ENCODE data around the gene TRIM46. TPM values are rescaled to one million over a fixed set of nuclear protein-coding genes. Genes with fewer than 3 reads are reported as not detected.

Gene TRIM46
- total RNA-seq, 1 experiment from 2014 or later: 3.8 TPM

- no peak overlapping the region for H3K27ac ChIP-seq (ENCODE audit: low read depth, low read length)
- H3K27me3 ChIP-seq (ENCODE audit: insufficient read depth, low read length): no peaks in the 10 kb centered on the region
- ChIA-PET POLR2A (interaction anchor here (0.8 kb wide), 1 partner anchor 10 kb away, joined by 3 read pairs; no protein-coding TSS in a partner anchor), RAD21 (ENCODE audit: low non-redundant PET in 1 of 2, low total read pairs in 2 of 2, uncharacterized antibody in 2 of 2, unreplicated experiment in 2 of 2) (no interaction called here), CTCF (no interaction called here)
- no peak overlapping the region for H3K4me2 ChIP-seq (ENCODE audit: low read length)
- TF ChIP-seq, protein P1, sequence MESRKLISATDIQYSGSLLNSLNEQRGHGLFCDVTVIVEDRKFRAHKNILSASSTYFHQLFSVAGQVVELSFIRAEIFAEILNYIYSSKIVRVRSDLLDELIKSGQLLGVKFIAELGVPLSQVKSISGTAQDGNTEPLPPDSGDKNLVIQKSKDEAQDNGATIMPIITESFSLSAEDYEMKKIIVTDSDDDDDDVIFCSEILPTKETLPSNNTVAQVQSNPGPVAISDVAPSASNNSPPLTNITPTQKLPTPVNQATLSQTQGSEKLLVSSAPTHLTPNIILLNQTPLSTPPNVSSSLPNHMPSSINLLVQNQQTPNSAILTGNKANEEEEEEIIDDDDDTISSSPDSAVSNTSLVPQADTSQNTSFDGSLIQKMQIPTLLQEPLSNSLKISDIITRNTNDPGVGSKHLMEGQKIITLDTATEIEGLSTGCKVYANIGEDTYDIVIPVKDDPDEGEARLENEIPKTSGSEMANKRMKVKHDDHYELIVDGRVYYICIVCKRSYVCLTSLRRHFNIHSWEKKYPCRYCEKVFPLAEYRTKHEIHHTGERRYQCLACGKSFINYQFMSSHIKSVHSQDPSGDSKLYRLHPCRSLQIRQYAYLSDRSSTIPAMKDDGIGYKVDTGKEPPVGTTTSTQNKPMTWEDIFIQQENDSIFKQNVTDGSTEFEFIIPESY (IDR thresholded peaks at IDR 0.05; ENCODE audit: extremely low read depth, insufficient replicate concordance, low read length): no peak
- TF ChIP-seq ZFX (IDR thresholded peaks at IDR 0.05) (no peak), ATF3 (IDR thresholded peaks at IDR 0.05) (no peak), POLR2A (IDR thresholded peaks at IDR 0.05; ENCODE audit: borderline replicate concordance, extremely low read depth, insufficient read depth, insufficient read length) (no peak), JUND (IDR thresholded peaks at IDR 0.05) (no peak), EGR1 (IDR thresholded peaks at IDR 0.05; ENCODE audit: low read depth) (no peak), REST (IDR thresholded peaks at IDR 0.05; ENCODE audit: low read depth) (no peak), RAD21 (IDR thresholded peaks at IDR 0.05; ENCODE audit: low read depth) (no peak), YY1 (IDR thresholded peaks at IDR 0.05; ENCODE audit: extremely low read depth, insufficient replicate concordance, low read depth, low read length) (no peak), EZH2phosphoT487 (IDR thresholded peaks at IDR 0.05; ENCODE audit: borderline replicate concordance) (no peak), ZNF274 (IDR thresholded peaks at IDR 0.05; ENCODE audit: low read depth, low read length) (no peak), FOSL1 (IDR thresholded peaks at IDR 0.05; ENCODE audit: low read depth) (no peak), SP1 (IDR thresholded peaks at IDR 0.05; ENCODE audit: low read depth) (no peak), CEBPB (IDR thresholded peaks at IDR 0.05; ENCODE audit: low read depth) (no peak), SRF (IDR thresholded peaks at IDR 0.05; ENCODE audit: low read depth) (no peak), SIN3A (IDR thresholded peaks at IDR 0.05; ENCODE audit: low read depth) (no peak), TCF7L2 (IDR thresholded peaks at IDR 0.05; ENCODE audit: borderline replicate concordance, extremely low read depth, insufficient read depth, insufficient read length) (no peak), EZH2 (IDR thresholded peaks at IDR 0.05) (no peak)
- TF ChIP-seq, protein P2, sequence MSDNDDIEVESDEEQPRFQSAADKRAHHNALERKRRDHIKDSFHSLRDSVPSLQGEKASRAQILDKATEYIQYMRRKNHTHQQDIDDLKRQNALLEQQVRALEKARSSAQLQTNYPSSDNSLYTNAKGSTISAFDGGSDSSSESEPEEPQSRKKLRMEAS (IDR thresholded peaks at IDR 0.05): no peak
- no peak for DNase-seq (ENCODE audit: low read depth, low spot score)
- peaks cover 25 to 58% of the 10 kb centered on the region in 2 experiments for H3K4me1 ChIP-seq (ENCODE audit: control insufficient read depth in 1 of 2, insufficient read depth in 2 of 2, low read length in 2 of 2)
- BruUV-seq (replicated peaks): no TSS peak
- H3K4me3 ChIP-seq (replicated peaks in 1 of 2; ENCODE audit: low read depth in 1 of 2, low read length in 2 of 2): no peak overlapping the region
- H3K9me2 ChIP-seq (ENCODE audit: insufficient read depth): no peaks in the 10 kb centered on the region
- H3K79me2 ChIP-seq (ENCODE audit: insufficient read depth, low read length): peaks cover 27% of the 10 kb centered on the region
- H3K36me3 ChIP-seq (ENCODE audit: control insufficient read depth in 1 of 2, insufficient read depth in 2 of 2, low read length in 2 of 2): no peaks in the 10 kb centered on the region
- H3K9me3 ChIP-seq (ENCODE audit: control insufficient read depth in 1 of 2, insufficient read depth in 1 of 2, low read depth in 1 of 2, low read length in 2 of 2): no peaks in the 10 kb centered on the region
- H2AFZ ChIP-seq (ENCODE audit: low read depth, low read length, poor library complexity, severe bottlenecking): no peak overlapping the region
- no peak for ATAC-seq
- H4K20me1 ChIP-seq (ENCODE audit: insufficient read depth): no peaks in the 10 kb centered on the region
- intact Hi-C loops (cut with micrococcal nuclease): no loop called here
- H3K9ac ChIP-seq (ENCODE audit: low read length): no peak overlapping the region
These were observed 48.1 kb upstream of the TRIM46 start for GRCh38 chr1:155125511-155125945.
